ENCODE measurements around the gene MARCKS.
A peak's percentile ranks its signal among the peaks of the same experiment; 100 is the strongest.

MARCKS gene

GRCh38 chr6:113855500-113856374 is 1.4 kb upstream of the MARCKS start:
- H3K27ac ChIP-seq (ENCODE audit: low read depth, low read length, poor library complexity, severe bottlenecking) = no peak overlapping the region
- H3K4me1 ChIP-seq (ENCODE audit: insufficient read depth, low read length, severe bottlenecking) = peaks cover 32% of the 10 kb centered on the region
- H3K4me3 ChIP-seq (ENCODE audit: low read depth, low read length, poor library complexity, severe bottlenecking) = peak overlapping the region; percentile 65
- no peaks in the 10 kb centered on the region; the same call in 1 of the 2 replicates for H3K27me3 ChIP-seq (ENCODE audit: insufficient read depth, low read length)
- peak overlapping the region; percentile 36; the same call in 1 of the 2 replicates for H3K9ac ChIP-seq (ENCODE audit: low read length)
- H3K36me3 ChIP-seq (ENCODE audit: insufficient read depth, low read length) = no peaks in the 10 kb centered on the region
- H3F3A ChIP-seq (ENCODE audit: insufficient read depth, low read length) = 0 out of 2 replicates have a peak, but pooled peaks cover 3% of the 10 kb centered on the region
- H3K79me2 ChIP-seq (ENCODE audit: insufficient read depth, low read length) = no peaks in the 10 kb centered on the region
- no peak for TF ChIP-seq EZH2 (IDR thresholded peaks at IDR 0.05; ENCODE audit: borderline replicate concordance, low read length)
- no peak for TF ChIP-seq CTCF (IDR thresholded peaks at IDR 0.05; ENCODE audit: low read length)
- H2AFZ ChIP-seq (ENCODE audit: low read length) = no peak overlapping the region
- no peaks in the 10 kb centered on the region for H4K20me1 ChIP-seq (ENCODE audit: insufficient read depth, low read length)
- 0 out of 2 replicates have a peak, but pooled peaks cover 3% of the 10 kb centered on the region for H3K9me3 ChIP-seq (ENCODE audit: low read length)
- no peaks in the 10 kb centered on the region for H3K9me2 ChIP-seq (ENCODE audit: low read depth, low read length)
- H3K4me2 ChIP-seq (ENCODE audit: low read length) = peak overlapping the region; percentile 85

- H2AFZ ChIP-seq (ENCODE audit: low read length) = no peak overlapping the region
- H3K4me3 ChIP-seq (ENCODE audit: low read depth, low read length, poor library complexity, severe bottlenecking) = no peak overlapping the region
- no peaks in the 10 kb centered on the region; the same call in 1 of the 2 replicates for H3K27me3 ChIP-seq (ENCODE audit: insufficient read depth, low read length)
- 0 out of 2 replicates have a peak, but pooled peaks cover 3% of the 10 kb centered on the region for H3F3A ChIP-seq (ENCODE audit: insufficient read depth, low read length)
- no peaks in the 10 kb centered on the region for H3K9me2 ChIP-seq (ENCODE audit: low read depth, low read length)
- H3K9me3 ChIP-seq (ENCODE audit: low read length) = 0 out of 2 replicates have a peak, but pooled peaks cover 3% of the 10 kb centered on the region
- no peaks in the 10 kb centered on the region for H3K79me2 ChIP-seq (ENCODE audit: insufficient read depth, low read length)
- no peak overlapping the region for H3K27ac ChIP-seq (ENCODE audit: low read depth, low read length, poor library complexity, severe bottlenecking)
- no peak overlapping the region for H3K4me2 ChIP-seq (ENCODE audit: low read length)
- TF ChIP-seq CTCF (IDR thresholded peaks at IDR 0.05; ENCODE audit: low read length) (no peak), EZH2 (IDR thresholded peaks at IDR 0.05; ENCODE audit: borderline replicate concordance, low read length) (no peak)
- no peak overlapping the region for H3K9ac ChIP-seq (ENCODE audit: low read length)
- peaks cover 32% of the 10 kb centered on the region for H3K4me1 ChIP-seq (ENCODE audit: insufficient read depth, low read length, severe bottlenecking)
- no peaks in the 10 kb centered on the region for H3K36me3 ChIP-seq (ENCODE audit: insufficient read depth, low read length)
- no peaks in the 10 kb centered on the region for H4K20me1 ChIP-seq (ENCODE audit: insufficient read depth, low read length)
Measured at GRCh38 chr6:113856375-113856624, 845 bp upstream of the MARCKS start.

GRCh38 chr6:113857556-113858479 is 673 bp downstream of the MARCKS start:
- no peak overlapping the region for H3K27ac ChIP-seq (ENCODE audit: low read depth, low read length, poor library complexity, severe bottlenecking)
- peak overlapping the region; percentile 54 for H3K4me3 ChIP-seq (ENCODE audit: low read depth, low read length, poor library complexity, severe bottlenecking)
- no peaks in the 10 kb centered on the region for H4K20me1 ChIP-seq (ENCODE audit: insufficient read depth, low read length)
- H3K4me2 ChIP-seq (ENCODE audit: low read length) = peak overlapping the region; percentile 75
- H3K4me1 ChIP-seq (ENCODE audit: insufficient read depth, low read length, severe bottlenecking) = peaks cover 32% of the 10 kb centered on the region
- no peak overlapping the region for H2AFZ ChIP-seq (ENCODE audit: low read length)
- 0 out of 2 replicates have a peak, but pooled peaks cover 3% of the 10 kb centered on the region for H3K9me3 ChIP-seq (ENCODE audit: low read length)
- H3K9me2 ChIP-seq (ENCODE audit: low read depth, low read length) = no peaks in the 10 kb centered on the region
- H3K9ac ChIP-seq (ENCODE audit: low read length) = peak overlapping the region; percentile 30; the same call in 1 of the 2 replicates
- no peaks in the 10 kb centered on the region for H3K36me3 ChIP-seq (ENCODE audit: insufficient read depth, low read length)
- H3F3A ChIP-seq (ENCODE audit: insufficient read depth, low read length) = 0 out of 2 replicates have a peak, but pooled peaks cover 3% of the 10 kb centered on the region
- no peaks in the 10 kb centered on the region for H3K79me2 ChIP-seq (ENCODE audit: insufficient read depth, low read length)
- no peak for TF ChIP-seq CTCF (IDR thresholded peaks at IDR 0.05; ENCODE audit: low read length)
- no peak for TF ChIP-seq EZH2 (IDR thresholded peaks at IDR 0.05; ENCODE audit: borderline replicate concordance, low read length)
- no peaks in the 10 kb centered on the region; the same call in 1 of the 2 replicates for H3K27me3 ChIP-seq (ENCODE audit: insufficient read depth, low read length)
